HG02610 (cell line): ENCODE data around the gene FBXL20.

Experiments
- ATAC-seq: cut with Tn5 transposase; IDR thresholded peaks from one replicate; pipeline ENCODE4 v1.9.1; 2021; ENCODE audit warnings: mild to moderate bottlenecking, moderate library complexity; ENCODE audit not compliant: unreplicated experiment

The FBXL20 gene

DNA sequence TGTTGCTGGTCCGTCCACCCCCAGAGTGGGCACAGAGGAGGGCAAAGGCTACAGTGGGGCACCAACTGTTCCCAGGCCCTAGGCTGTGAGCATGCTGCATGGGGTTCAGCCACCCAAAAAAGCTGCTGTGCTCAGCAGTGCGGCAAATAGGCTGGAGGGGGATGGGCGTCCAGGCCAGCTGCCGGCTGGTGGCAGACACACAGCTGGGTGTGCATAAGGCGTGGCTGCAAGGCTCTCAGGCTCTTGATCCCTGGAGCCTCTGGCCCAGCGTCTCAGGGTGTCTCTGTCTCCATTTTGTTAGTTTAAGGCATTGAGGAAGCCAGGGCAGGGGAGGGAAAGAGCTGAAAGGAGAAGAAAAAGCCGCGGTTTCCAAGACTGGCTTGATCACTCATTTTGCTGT lies 192.5 kb downstream of the FBXL20 start:
- no peak for ATAC-seq

DNA sequence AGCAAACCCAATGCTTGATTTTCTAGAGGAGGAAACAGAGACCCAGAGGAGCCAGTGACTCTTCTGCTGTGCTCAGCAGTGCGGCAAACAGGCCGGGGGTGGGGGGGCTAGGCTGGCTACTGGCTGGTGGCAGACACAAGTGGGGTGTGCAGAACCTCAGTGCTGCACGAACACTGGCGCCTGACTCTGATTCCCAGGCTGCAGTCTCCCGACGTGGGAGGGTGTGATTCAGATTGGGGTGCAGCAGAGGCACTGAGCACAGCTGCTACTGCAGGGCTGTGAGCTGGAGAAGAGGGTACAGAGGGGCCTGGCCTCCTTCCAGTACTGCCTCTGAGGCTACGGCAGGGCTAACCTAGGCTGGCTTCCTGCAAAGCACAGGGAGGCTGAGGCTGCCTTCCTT lies 193.3 kb downstream of the FBXL20 start:
- ATAC-seq = no peak

DNA sequence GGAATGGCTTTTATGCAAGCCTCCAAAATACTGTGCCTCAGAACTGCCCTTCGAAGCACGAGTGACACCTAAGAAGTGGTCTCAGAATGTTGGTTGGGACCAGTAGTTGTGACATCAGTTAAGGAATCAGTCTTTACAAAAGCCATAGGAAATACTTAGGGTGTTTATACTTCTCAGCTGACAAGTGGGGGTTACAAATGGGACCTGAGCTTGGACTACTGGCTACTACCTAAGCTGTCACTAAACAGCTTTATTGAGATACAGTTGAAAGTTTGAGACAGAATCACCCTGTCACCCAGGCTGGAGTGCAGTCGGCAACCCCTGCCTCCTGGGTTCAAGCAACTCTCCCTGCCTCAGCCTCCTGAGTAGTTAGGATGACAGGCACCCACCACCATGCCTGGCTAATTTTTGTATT lies 196.3 kb downstream of the FBXL20 start:
- no peak for ATAC-seq

DNA sequence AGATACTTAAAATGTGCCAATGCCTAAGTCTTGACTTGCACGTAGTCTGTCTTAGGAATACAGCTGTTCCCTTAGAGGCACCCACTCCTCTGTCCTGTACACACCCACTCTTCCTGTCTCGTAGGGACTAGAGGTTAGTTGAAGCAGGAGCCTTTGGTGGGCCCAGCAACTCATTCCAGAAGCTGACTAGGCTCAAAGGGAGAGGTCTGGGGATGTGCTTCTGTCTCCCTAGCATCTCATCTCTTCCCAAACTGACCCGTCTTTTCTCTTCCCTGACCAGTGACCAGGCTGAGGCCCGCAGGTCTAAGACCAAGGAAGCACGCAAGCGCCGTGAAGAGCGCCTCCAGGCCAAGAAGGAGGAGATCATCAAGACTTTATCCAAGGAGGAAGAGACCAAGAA lies 197.2 kb downstream of the FBXL20 start:
- ATAC-seq = no peak
